K562 (cell line): ENCODE data around the gene IGF2R. TPM values are rescaled to one million over a fixed set of nuclear protein-coding genes. Genes with fewer than 3 reads are reported as not detected.

Experiments
- ARID4B ChIP-seq: sonication (generic); formaldehyde crosslinking; IDR thresholded peaks from 2 replicates; pipeline ENCODE4 v1.8.0; 2022; ENCODE audit warnings: mild to moderate bottlenecking, missing genetic modification reagents
- BRD4 ChIP-seq: fragments of 200-600 bp; sonication (generic); IDR thresholded peaks from 2 replicates; pipeline ENCODE4 v1.6.1; 2017; ENCODE audit warnings: inconsistent platforms
- C11orf30 ChIP-seq: fragments of 450-650 bp; IDR thresholded peaks from 2 replicates; pipeline ENCODE4 v1.6.1; 2016; ENCODE audit warnings: low read depth, mild to moderate bottlenecking
- DDX20 ChIP-seq: fragments of 450-650 bp; IDR thresholded peaks from 2 replicates; pipeline ENCODE4 v1.6.1; 2016; ENCODE audit warnings: missing genetic modification characterization, low read depth, mild to moderate bottlenecking, missing compliant biosample characterization, moderate library complexity
- ETV5 ChIP-seq: sonication (generic); formaldehyde crosslinking; IDR thresholded peaks from 2 replicates; pipeline ENCODE4 v1.4.0; 2020; ENCODE audit warnings: low read depth, mild to moderate bottlenecking, missing genetic modification reagents
- FIP1L1 ChIP-seq: fragments of 200-400 bp; formaldehyde crosslinking; IDR thresholded peaks from 2 replicates; pipeline ENCODE4 v1.6.1; 2018; ENCODE audit warnings: mild to moderate bottlenecking, low read depth, low read length; ENCODE audit not compliant: poor library complexity, severe bottlenecking
- NCOA1 ChIP-seq: fragments of 450-650 bp; IDR thresholded peaks from 2 replicates; pipeline ENCODE4 v1.6.1; 2016; ENCODE audit warnings: low read depth
- NR0B1 ChIP-seq: fragments of 450-650 bp; IDR thresholded peaks from one replicate; pipeline ENCODE4 v1.6.1; 2018; ENCODE audit warnings: mild to moderate bottlenecking, moderate library complexity; ENCODE audit not compliant: partially characterized antibody
- NUFIP1 ChIP-seq: fragments of 450-650 bp; IDR thresholded peaks from 2 replicates; pipeline ENCODE4 v1.6.1; 2018; ENCODE audit not compliant: partially characterized antibody
- OTX1 ChIP-seq: fragments of 450-650 bp; formaldehyde crosslinking; IDR thresholded peaks from 2 replicates; pipeline ENCODE4 v1.4.0; 2022; ENCODE audit warnings: mild to moderate bottlenecking
- RFX1 ChIP-seq: fragments of 450-650 bp; IDR thresholded peaks from 2 replicates; pipeline ENCODE4 v1.6.1; 2016; ENCODE audit warnings: mild to moderate bottlenecking, moderate library complexity
- SMAD3 ChIP-seq: fragments of 450-650 bp; formaldehyde crosslinking; conservative IDR thresholded peaks from 2 replicates; pipeline ENCODE4 v1.4.0; 2020; ENCODE audit warnings: mild to moderate bottlenecking
- SOX6 ChIP-seq: fragments of 450-650 bp; IDR thresholded peaks from 2 replicates; pipeline ENCODE4 v1.6.1; 2014; ENCODE audit warnings: mild to moderate bottlenecking
- SRSF7 ChIP-seq: fragments of 200-400 bp; formaldehyde crosslinking; optimal IDR thresholded peaks from 2 replicates; pipeline ENCODE3; 2017; ENCODE audit warnings: mild to moderate bottlenecking, low read depth, low read length
- TAF7 ChIP-seq: fragments of 450-650 bp; IDR thresholded peaks from 2 replicates; pipeline ENCODE4 v1.6.1; 2016; ENCODE audit warnings: missing genetic modification characterization, missing compliant biosample characterization
- TCF3 ChIP-seq: sonication (generic); formaldehyde crosslinking; IDR thresholded peaks from 2 replicates; pipeline ENCODE4 v1.4.0; 2020; ENCODE audit warnings: mild to moderate bottlenecking, missing genetic modification reagents
- XRCC5 ChIP-seq: fragments of 200-400 bp; formaldehyde crosslinking; IDR thresholded peaks from 2 replicates; pipeline ENCODE4 v1.6.1; 2017; ENCODE audit warnings: low read depth, mild to moderate bottlenecking, low read length
- ZNF140 ChIP-seq: fragments of 250-450 bp; sonication (Bioruptor Pico); IDR thresholded peaks from 2 replicates; pipeline ENCODE4 v1.8.0; 2021; ENCODE audit warnings: moderate library complexity, mild to moderate bottlenecking, inconsistent platforms
- ZNF217 ChIP-seq: sonication (generic); formaldehyde crosslinking; IDR thresholded peaks from 2 replicates; pipeline ENCODE4 v1.8.0; 2022; ENCODE audit warnings: mild to moderate bottlenecking, missing genetic modification reagents
- ZNF436 ChIP-seq: fragments of 250-450, 450-650 bp; sonication (Bioruptor Pico); formaldehyde crosslinking; IDR thresholded peaks from 2 replicates; pipeline ENCODE4 v1.7.0; 2020; ENCODE audit warnings: mild to moderate bottlenecking
- ZNF699 ChIP-seq: fragments of 250-450 bp; sonication (Bioruptor Pico); IDR thresholded peaks from 2 replicates; pipeline ENCODE4 v1.8.0; 2021; ENCODE audit warnings: mild to moderate bottlenecking, moderate library complexity; ENCODE audit not compliant: insufficient replicate concordance
- ZNF717 ChIP-seq: fragments of 250-450 bp; sonication (Bioruptor Pico); IDR thresholded peaks from 2 replicates; pipeline ENCODE4 v1.5.0; 2021
- ZNF77 ChIP-seq: fragments of 250-450 bp; sonication (Bioruptor Pico); IDR thresholded peaks from 2 replicates; pipeline ENCODE4 v1.5.0; 2020
- polyA plus RNA-seq, 8 experiments: library from polyadenylated mRNA; depleted of rRNA in 4 of 8; stranded (reverse) in 5 of 8; unstranded in 3 of 8; fragments of >200 nt; fragmentation: Nextera tagmentation in 2 of 8; fragmentation: Illumina TruSeq in 1 of 8; extraction: Ambion mirVana in 2 of 8; extraction: Trizol in 1 of 8; gene quantifications; 2 replicates each; pipeline versions ENCODE4 v1.2.1 to v1.2.3, GENCODE V29; 2011 to 2014; ENCODE audit warnings: inconsistent platforms in 1 of 8, missing spikeins in 1 of 8
- total RNA-seq, 7 experiments: library from RNA; depleted of rRNA in 6 of 7; stranded (reverse); fragments of >200 nt in 6 of 7; fragmentation: Illumina TruSeq in 2 of 7; extraction: Trizol in 2 of 7; gene quantifications; 2 replicates each; pipeline versions ENCODE4 v1.2.1 to v1.2.3, GENCODE V29; 2011 to 2021; ENCODE audit warnings: low replicate concordance in 1 of 7
- TF ChIP-seq, protein P1 (sequence below): fragments of 450-650 bp; IDR thresholded peaks from 2 replicates; pipeline ENCODE4 v1.6.1; 2016; ENCODE audit warnings: borderline replicate concordance

The IGF2R gene
- total and polyA plus RNA-seq, 9 of the 15 experiments (the other 6 are each of a cell fraction or from before 2014, with no cell fraction given), result 3.5 to 92.3 (median 34.5) TPM

DNA sequence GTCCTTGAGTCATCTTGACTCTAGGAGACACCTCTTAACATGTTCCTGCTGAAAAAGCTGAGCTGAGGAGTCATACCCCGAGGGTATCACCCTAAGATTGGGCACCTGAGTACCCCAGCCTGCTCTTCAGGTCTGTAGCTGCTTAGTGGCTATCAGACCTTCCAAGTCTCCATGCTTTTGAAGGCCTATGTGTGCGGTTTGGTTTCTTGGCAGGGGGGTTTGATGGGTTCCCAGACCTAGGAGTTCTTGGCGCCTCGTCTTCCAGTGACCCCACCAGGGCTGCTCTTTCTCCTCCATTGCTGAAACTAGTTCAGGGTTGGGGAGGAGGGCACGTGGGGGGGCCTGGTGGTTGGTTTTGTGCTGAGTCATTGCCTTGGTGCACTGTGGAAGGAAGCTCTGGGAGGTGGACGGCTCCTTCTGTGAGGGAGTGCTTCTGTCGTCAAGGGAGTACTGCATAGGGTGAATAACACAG is 20.1 kb downstream of the IGF2R start (continued):
- no peak for TF ChIP-seq TCF3 (CRISPR knock-in tag)
- TF ChIP-seq XRCC5, result no peak; the same call in 1 of the 2 replicates
- peak; percentile 49; the same call in 1 of the 2 replicates for TF ChIP-seq ARID4B (CRISPR knock-in tag)
- TF ChIP-seq ZNF140 (CRISPR knock-in tag), result no peak
- TF ChIP-seq ZNF77 (CRISPR knock-in tag), result no peak
- no peak for TF ChIP-seq NCOA1
- TF ChIP-seq ZNF699, result no peak
- TF ChIP-seq, protein P1, sequence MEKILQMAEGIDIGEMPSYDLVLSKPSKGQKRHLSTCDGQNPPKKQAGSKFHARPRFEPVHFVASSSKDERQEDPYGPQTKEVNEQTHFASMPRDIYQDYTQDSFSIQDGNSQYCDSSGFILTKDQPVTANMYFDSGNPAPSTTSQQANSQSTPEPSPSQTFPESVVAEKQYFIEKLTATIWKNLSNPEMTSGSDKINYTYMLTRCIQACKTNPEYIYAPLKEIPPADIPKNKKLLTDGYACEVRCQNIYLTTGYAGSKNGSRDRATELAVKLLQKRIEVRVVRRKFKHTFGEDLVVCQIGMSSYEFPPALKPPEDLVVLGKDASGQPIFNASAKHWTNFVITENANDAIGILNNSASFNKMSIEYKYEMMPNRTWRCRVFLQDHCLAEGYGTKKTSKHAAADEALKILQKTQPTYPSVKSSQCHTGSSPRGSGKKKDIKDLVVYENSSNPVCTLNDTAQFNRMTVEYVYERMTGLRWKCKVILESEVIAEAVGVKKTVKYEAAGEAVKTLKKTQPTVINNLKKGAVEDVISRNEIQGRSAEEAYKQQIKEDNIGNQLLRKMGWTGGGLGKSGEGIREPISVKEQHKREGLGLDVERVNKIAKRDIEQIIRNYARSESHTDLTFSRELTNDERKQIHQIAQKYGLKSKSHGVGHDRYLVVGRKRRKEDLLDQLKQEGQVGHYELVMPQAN, result no peak
- no peak for TF ChIP-seq OTX1 (CRISPR knock-in tag)
- TF ChIP-seq SOX6, result no peak
- no peak for TF ChIP-seq ZNF436 (CRISPR knock-in tag)
- TF ChIP-seq DDX20, result no peak
- TF ChIP-seq SRSF7, result no peak
- peak; percentile 98 for TF ChIP-seq C11orf30
- TF ChIP-seq NUFIP1, result peak; percentile 51
- TF ChIP-seq ZNF217 (CRISPR knock-in tag), result no peak
- no peak for TF ChIP-seq FIP1L1
- TF ChIP-seq NR0B1, result no peak
- no peak for TF ChIP-seq ZNF717
- peak; percentile 26; the same call in 1 of the 2 replicates for TF ChIP-seq SMAD3
- no peak for TF ChIP-seq ETV5
- TF ChIP-seq RFX1, result peak; percentile 44; the same call in 1 of the 2 replicates
- TF ChIP-seq TAF7 (tag), result no peak
- peak; percentile 19; the same call in 1 of the 2 replicates for TF ChIP-seq BRD4
